Endothelial cell of umbilical vein (primary cell): Measurements from ENCODE around the gene SYT7. TPM values are rescaled to one million over a fixed set of nuclear protein-coding genes. Genes with fewer than 3 reads are reported as not detected.

Experiments
- BruUV-seq: library from RNA; stranded (reverse); fragments of 400-500 nt; replicated peaks from 2 replicates; lab custom pipeline; 2021; lab: Mats Ljungman, UMichigan
- CTCF ChIA-PET: fragments of 300-600, 350-600 bp; sonication (Branson Sonifier 250); formaldehyde crosslinking; loops from one replicate; lab custom pipeline; 2021; ENCODE audit warnings: antibody characterized with exemption, inconsistent platforms; lab: Charles Lee
- POLR2A ChIA-PET: fragments of 300-600, 350-600 bp; sonication (Branson Sonifier 250); formaldehyde crosslinking; loops from one replicate; lab custom pipeline; 2021; ENCODE audit warnings: antibody characterized with exemption, inconsistent platforms; lab: Charles Lee
- DNase-seq: peaks from one replicate; pipeline ENCODE4 v3.0.0-alpha.2; 2011; ENCODE audit warnings: low read depth, low spot score
- FAIRE-seq: peaks from 2 replicates; lab custom pipeline; 2011; peaks lifted over from hg19 to GRCh38; lab: Jason Lieb, UNC
- H2AFZ ChIP-seq: 2 replicates; pipeline ENCODE4 v1.6.0; 2012; ENCODE audit warnings: low read depth, low read length, control low read depth, inconsistent platforms
- H3K27ac ChIP-seq: 2 replicates; pipeline ENCODE4 v1.5.1; 2011; ENCODE audit warnings: low read depth, mild to moderate bottlenecking, control low read depth, low read length, moderate library complexity; ENCODE audit not compliant: insufficient read depth
- H3K27me3 ChIP-seq, 2 experiments: 2 replicates each; pipeline versions ENCODE4 v1.6.0 to v1.6.1; 2011; ENCODE audit warnings: low read length in 2 of 2, mixed read lengths in 1 of 2; ENCODE audit not compliant: control insufficient read depth in 2 of 2, insufficient read depth in 2 of 2
- H3K36me3 ChIP-seq, 2 experiments: 2 replicates in 1 of 2; 3 replicates in 1 of 2; pipeline ENCODE4 v1.5.1; 2011; ENCODE audit warnings: low read length in 2 of 2, mild to moderate bottlenecking in 1 of 2, moderate library complexity in 1 of 2; ENCODE audit not compliant: control insufficient read depth in 2 of 2, insufficient read depth in 2 of 2; ENCODE audit errors: extremely low read depth in 1 of 2
- H3K4me1 ChIP-seq: 3 replicates; pipeline ENCODE4 v1.5.1; 2011; ENCODE audit warnings: mild to moderate bottlenecking, low read length; ENCODE audit not compliant: control insufficient read depth, insufficient read depth; ENCODE audit errors: extremely low read depth
- H3K4me2 ChIP-seq: 2 replicates; pipeline ENCODE4 v1.6.1; 2011; ENCODE audit warnings: low read length, control low read depth, mixed read lengths; ENCODE audit not compliant: insufficient read depth
- H3K4me3 ChIP-seq, 3 experiments: fragments of 200-600 bp in 1 of 3; sonication (generic), shearing (Covaris generic) in 1 of 3; replicated peaks in 1 of 3; 2 replicates each; pipeline ENCODE4 v1.5.1; 2011 to 2016; ENCODE audit warnings: control low read depth in 3 of 3, low read length in 3 of 3, mild to moderate bottlenecking in 2 of 3, inconsistent platforms in 1 of 3, low read depth in 1 of 3, moderate library complexity in 1 of 3; ENCODE audit not compliant: insufficient read depth in 1 of 3
- H3K79me2 ChIP-seq: 2 replicates; pipeline ENCODE4 v1.6.0; 2012; ENCODE audit warnings: low read length, inconsistent platforms; ENCODE audit not compliant: control insufficient read depth, insufficient read depth
- H3K9ac ChIP-seq: replicated peaks from 2 replicates; pipeline ENCODE3; 2011; ENCODE audit warnings: low read length, control low read depth; ENCODE audit not compliant: insufficient read depth; ENCODE audit errors: extremely low read depth
- H3K9me1 ChIP-seq: replicated peaks from 3 replicates; pipeline ENCODE4 v1.6.0; 2011; ENCODE audit warnings: mild to moderate bottlenecking, low read length; ENCODE audit not compliant: control insufficient read depth, insufficient read depth; ENCODE audit errors: extremely low read depth
- H3K9me3 ChIP-seq: replicated peaks from 2 replicates; pipeline ENCODE4 v1.5.1; 2012; ENCODE audit warnings: low read length, inconsistent platforms; ENCODE audit not compliant: control insufficient read depth, insufficient read depth
- H4K20me1 ChIP-seq: replicated peaks from 2 replicates; pipeline ENCODE3; 2011; ENCODE audit warnings: mild to moderate bottlenecking, low read length; ENCODE audit not compliant: control insufficient read depth, insufficient read depth; ENCODE audit errors: extremely low read depth
- EZH2 ChIP-seq: IDR thresholded peaks from 2 replicates; pipeline ENCODE4 v1.6.1; 2012; ENCODE audit warnings: borderline replicate concordance, low read depth, mild to moderate bottlenecking, moderate library complexity, low read length, inconsistent platforms; ENCODE audit not compliant: severe bottlenecking
- FOS ChIP-seq: IDR thresholded peaks from 2 replicates; pipeline ENCODE4 v1.6.1; 2011; ENCODE audit warnings: mild to moderate bottlenecking, low read length, moderate library complexity, borderline replicate concordance; ENCODE audit not compliant: insufficient read depth
- GATA2 ChIP-seq: IDR thresholded peaks from 2 replicates; pipeline ENCODE4 v1.7.0; 2011; ENCODE audit warnings: low read depth, mild to moderate bottlenecking, moderate library complexity, mixed read lengths, low read length; ENCODE audit not compliant: insufficient read length, insufficient read depth
- JUN ChIP-seq: IDR thresholded peaks from 2 replicates; pipeline ENCODE4 v1.6.1; 2011; ENCODE audit warnings: borderline replicate concordance, low read depth; ENCODE audit not compliant: insufficient read length, insufficient read depth
- MYC ChIP-seq: IDR thresholded peaks from one replicate; pipeline ENCODE4 v1.6.1; 2011; ENCODE audit warnings: mild to moderate bottlenecking, low read depth, low read length
- POLR2A ChIP-seq: IDR thresholded peaks from 2 replicates; pipeline ENCODE4 v1.6.1; 2012; ENCODE audit warnings: low read depth, mild to moderate bottlenecking, control low read depth, low read length
- POLR2AphosphoS5 ChIP-seq: IDR thresholded peaks from 2 replicates; pipeline ENCODE4 v1.6.1; 2012; ENCODE audit warnings: low read depth, mild to moderate bottlenecking, control low read depth, low read length, moderate library complexity; ENCODE audit not compliant: insufficient read depth
- dilution Hi-C: fragments of 300-500 bp; cut with MboI; formaldehyde crosslinking; loops from one replicate; pipeline ENCODE4 v1.15.0; 2019; ENCODE audit warnings: low sequenced_read_pairs; ENCODE audit not compliant: extremely low pct_ligation_motif_present
- intact Hi-C: fragments of 100-400 bp; cut with micrococcal nuclease; formaldehyde crosslinking; loops from one replicate; pipeline ENCODE4 v1.10.0; 2022
- polyA plus RNA-seq, 4 experiments: library from polyadenylated mRNA; depleted of rRNA in 3 of 4; stranded (reverse) in 3 of 4; unstranded in 1 of 4; fragments of >200 nt; gene quantifications; 2 replicates each; pipeline versions ENCODE4 v1.2.1 to v1.2.3, GENCODE V29; 2011 to 2012; ENCODE audit warnings: missing spikeins in 1 of 4
- total RNA-seq: library from RNA; stranded (reverse); gene quantifications from 2 replicates; pipeline ENCODE4 v1.2.3, GENCODE V29; 2021
- TF ChIP-seq, protein P1 (sequence below): IDR thresholded peaks from 2 replicates; pipeline ENCODE4 v1.6.1; 2011; ENCODE audit not compliant: insufficient read depth, insufficient read length
- TF ChIP-seq, protein P2 (sequence below), 2 donors: IDR thresholded peaks; 1 replicate in 1 of 2; 2 replicates in 1 of 2; pipeline ENCODE4 v1.5.1; 2011; ENCODE audit warnings: low read length in 2 of 2, mild to moderate bottlenecking in 2 of 2, moderate library complexity in 2 of 2, control low read depth in 1 of 2, inconsistent platforms in 1 of 2, low read depth in 1 of 2; ENCODE audit not compliant: insufficient read depth in 1 of 2; ENCODE audit errors: extremely low read depth in 1 of 2

SYT7 gene
- total and polyA plus RNA-seq, 2 donors (not counting 3 experiments of a cell fraction or from before 2014, with no cell fraction given), result 0.08 to 0.55 TPM

DNA sequence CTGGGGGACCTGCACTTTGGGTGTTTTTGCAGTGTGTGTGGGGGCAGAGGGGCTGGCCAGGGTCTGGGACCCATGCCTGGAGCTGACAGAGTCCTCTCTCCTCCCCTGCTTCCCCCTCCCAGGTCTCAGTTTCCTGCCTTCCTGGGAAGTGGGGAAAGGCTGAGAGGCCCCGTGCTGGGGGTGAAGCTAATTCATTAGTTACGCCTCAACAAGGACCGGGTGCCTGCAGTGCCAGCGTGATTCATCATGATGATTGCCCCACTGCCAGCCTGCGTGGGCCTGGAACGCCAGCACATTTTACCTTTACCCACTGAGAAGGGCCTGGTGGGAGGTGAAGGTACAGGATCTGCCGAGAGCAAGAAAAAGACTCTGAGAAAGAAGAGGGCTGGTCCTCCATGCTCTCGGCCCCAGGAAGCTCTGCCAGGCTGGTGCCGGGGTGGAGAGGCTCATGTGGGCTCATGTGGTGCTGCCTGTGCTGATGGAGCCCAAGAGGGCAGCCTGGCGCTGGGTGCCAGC is 75.2 kb downstream of the SYT7 start:
- Histone ChIP-seq H3K4me3 (no peak overlapping the region), H3K9me3 (no peaks in the 10 kb centered on the region), H3K4me2 (no peak overlapping the region), H3K9ac (no peak overlapping the region), H3K27me3 (peaks cover 29 to 41% of the 10 kb centered on the region in 2 experiments), H3K9me1 (no peaks in the 10 kb centered on the region), H3K79me2 (no peaks in the 10 kb centered on the region), H3K27ac (no peak overlapping the region), H3K4me1 (no peaks in the 10 kb centered on the region), H4K20me1 (no peaks in the 10 kb centered on the region), H3K36me3 (no peaks in the 10 kb centered on the region), H2AFZ (no peak overlapping the region)
- intact Hi-C loops (no loop called here), dilution Hi-C loops (no loop called here)
- FAIRE-seq, result no peak
- CTCF ChIA-PET, result interaction anchor here (1.0 to 1.5 kb wide), 3 partner anchors 9 to 28 kb away, joined by 3 to 9 read pairs (median 6); no protein-coding TSS in a partner anchor
- no peak for TF ChIP-seq MYC
- TF ChIP-seq POLR2AphosphoS5, result no peak
- TF ChIP-seq POLR2A, result no peak
- TF ChIP-seq JUN, result no peak
- TF ChIP-seq GATA2, result no peak
- TF ChIP-seq, protein P1, sequence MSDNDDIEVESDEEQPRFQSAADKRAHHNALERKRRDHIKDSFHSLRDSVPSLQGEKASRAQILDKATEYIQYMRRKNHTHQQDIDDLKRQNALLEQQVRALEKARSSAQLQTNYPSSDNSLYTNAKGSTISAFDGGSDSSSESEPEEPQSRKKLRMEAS, result no peak
- no peak for TF ChIP-seq FOS
- TF ChIP-seq, protein P2, sequence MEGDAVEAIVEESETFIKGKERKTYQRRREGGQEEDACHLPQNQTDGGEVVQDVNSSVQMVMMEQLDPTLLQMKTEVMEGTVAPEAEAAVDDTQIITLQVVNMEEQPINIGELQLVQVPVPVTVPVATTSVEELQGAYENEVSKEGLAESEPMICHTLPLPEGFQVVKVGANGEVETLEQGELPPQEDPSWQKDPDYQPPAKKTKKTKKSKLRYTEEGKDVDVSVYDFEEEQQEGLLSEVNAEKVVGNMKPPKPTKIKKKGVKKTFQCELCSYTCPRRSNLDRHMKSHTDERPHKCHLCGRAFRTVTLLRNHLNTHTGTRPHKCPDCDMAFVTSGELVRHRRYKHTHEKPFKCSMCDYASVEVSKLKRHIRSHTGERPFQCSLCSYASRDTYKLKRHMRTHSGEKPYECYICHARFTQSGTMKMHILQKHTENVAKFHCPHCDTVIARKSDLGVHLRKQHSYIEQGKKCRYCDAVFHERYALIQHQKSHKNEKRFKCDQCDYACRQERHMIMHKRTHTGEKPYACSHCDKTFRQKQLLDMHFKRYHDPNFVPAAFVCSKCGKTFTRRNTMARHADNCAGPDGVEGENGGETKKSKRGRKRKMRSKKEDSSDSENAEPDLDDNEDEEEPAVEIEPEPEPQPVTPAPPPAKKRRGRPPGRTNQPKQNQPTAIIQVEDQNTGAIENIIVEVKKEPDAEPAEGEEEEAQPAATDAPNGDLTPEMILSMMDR (IDR thresholded peaks at IDR 0.05; ENCODE audit: extremely low read depth in 1 of 2, insufficient read depth in 1 of 2, low read depth in 1 of 2, low read length in 2 of 2), result no peak
- no peak for TF ChIP-seq EZH2
- DNase-seq, result no peak
- POLR2A ChIA-PET, result no interaction called here
- no TSS peak for BruUV-seq
